Gastroesophageal sphincter (tissue), 3 donors: ENCODE measurements around the gene FOXN3.

ENCODE experiments used
- CTCF ChIP-seq, 4 experiments: fragments of 200-600 bp in 2 of 4; fragments of 450-650 bp in 2 of 4; sonication (generic) in 1 of 4; IDR thresholded peaks; one replicate each; pipeline ENCODE4 v1.5.1; 2017 to 2019; ENCODE audit warnings: antibody characterized with exemption in 4 of 4, mild to moderate bottlenecking in 2 of 4, moderate library complexity in 2 of 4
- EP300 ChIP-seq: sonication (generic); formaldehyde crosslinking; IDR thresholded peaks from one replicate; pipeline ENCODE4 v1.6.1; 2017; ENCODE audit warnings: antibody characterized with exemption, mild to moderate bottlenecking
- POLR2A ChIP-seq, 2 donors: fragments of 450-650 bp; IDR thresholded peaks; one replicate each; pipeline ENCODE4 v1.6.1; 2017; ENCODE audit warnings: antibody characterized with exemption in 2 of 2, mild to moderate bottlenecking in 2 of 2, moderate library complexity in 1 of 2
- POLR2AphosphoS5 ChIP-seq: sonication (generic); formaldehyde crosslinking; IDR thresholded peaks from one replicate; pipeline ENCODE4 v1.6.1; 2017; ENCODE audit warnings: antibody characterized with exemption

GRCh38 chr14:89296281-89296745 lies 120.7 kb downstream of the FOXN3 start:
- TF ChIP-seq CTCF (IDR thresholded peaks at IDR 0.05): no peak
- TF ChIP-seq EP300: no peak
- TF ChIP-seq POLR2A (IDR thresholded peaks at IDR 0.05): no peak
- no peak for TF ChIP-seq POLR2AphosphoS5
